ENCODE data around the gene AFAP1.

The AFAP1 gene

GRCh38 chr4:7713757-7714156, 225.9 kb downstream of the AFAP1 start:
- H3K27ac ChIP-seq = no peak overlapping the region
- H3K4me3 ChIP-seq = no peak overlapping the region
- DNase-seq (ENCODE audit: low spot score) = no peak
- TF ChIP-seq, protein P1, sequence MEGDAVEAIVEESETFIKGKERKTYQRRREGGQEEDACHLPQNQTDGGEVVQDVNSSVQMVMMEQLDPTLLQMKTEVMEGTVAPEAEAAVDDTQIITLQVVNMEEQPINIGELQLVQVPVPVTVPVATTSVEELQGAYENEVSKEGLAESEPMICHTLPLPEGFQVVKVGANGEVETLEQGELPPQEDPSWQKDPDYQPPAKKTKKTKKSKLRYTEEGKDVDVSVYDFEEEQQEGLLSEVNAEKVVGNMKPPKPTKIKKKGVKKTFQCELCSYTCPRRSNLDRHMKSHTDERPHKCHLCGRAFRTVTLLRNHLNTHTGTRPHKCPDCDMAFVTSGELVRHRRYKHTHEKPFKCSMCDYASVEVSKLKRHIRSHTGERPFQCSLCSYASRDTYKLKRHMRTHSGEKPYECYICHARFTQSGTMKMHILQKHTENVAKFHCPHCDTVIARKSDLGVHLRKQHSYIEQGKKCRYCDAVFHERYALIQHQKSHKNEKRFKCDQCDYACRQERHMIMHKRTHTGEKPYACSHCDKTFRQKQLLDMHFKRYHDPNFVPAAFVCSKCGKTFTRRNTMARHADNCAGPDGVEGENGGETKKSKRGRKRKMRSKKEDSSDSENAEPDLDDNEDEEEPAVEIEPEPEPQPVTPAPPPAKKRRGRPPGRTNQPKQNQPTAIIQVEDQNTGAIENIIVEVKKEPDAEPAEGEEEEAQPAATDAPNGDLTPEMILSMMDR (IDR thresholded peaks at IDR 0.05) = no peak

DNA sequence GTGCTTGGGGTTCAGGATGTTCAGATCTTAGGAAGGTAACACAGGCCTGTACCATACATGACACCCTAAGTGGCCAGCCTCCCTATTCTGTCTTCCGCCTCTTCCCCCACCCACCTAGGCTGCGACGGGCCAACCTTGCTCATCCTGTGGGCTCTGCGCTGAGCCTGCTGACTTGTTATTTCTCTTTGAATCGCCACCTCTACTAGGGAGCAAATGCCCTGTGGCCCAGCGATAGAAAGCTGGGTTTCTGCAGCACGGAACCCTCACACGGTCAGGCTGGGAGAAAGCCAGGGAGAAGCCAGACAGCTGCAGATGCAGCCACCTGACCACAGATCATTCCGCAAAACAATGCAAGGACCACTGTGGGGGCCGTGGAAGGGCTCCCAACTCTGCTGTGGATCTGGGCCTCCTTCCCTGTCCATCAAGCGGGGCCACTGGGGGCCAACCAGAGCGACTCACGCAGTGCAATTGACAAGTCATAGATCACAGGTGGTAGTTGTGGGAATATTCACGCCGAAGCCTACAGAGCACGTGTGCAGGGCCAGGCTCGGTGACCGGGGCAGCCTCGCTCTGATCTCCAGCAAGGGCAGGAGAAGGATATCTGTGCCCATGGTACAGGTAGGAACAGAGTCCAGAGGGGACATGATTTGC, 227.5 kb downstream of the AFAP1 start:
- no peak for DNase-seq (ENCODE audit: low spot score)
- no peak overlapping the region for H3K27ac ChIP-seq
- TF ChIP-seq, protein P1 (IDR thresholded peaks at IDR 0.05) = no peak

GRCh38 chr4:7711307-7711963, 228.2 kb downstream of the AFAP1 start:
- TF ChIP-seq, protein P1 (IDR thresholded peaks at IDR 0.05) = no peak
- DNase-seq (ENCODE audit: low spot score) = no peak

More for the DNA sequence above, 227.5 kb downstream of the AFAP1 start:
- H3K4me3 ChIP-seq = no peak overlapping the region

GRCh38 chr4:7710576-7711306, 228.9 kb downstream of the AFAP1 start:
- DNase-seq (ENCODE audit: low spot score) = no peak
- no peak overlapping the region for H3K27ac ChIP-seq
- H3K4me3 ChIP-seq = no peak overlapping the region
- TF ChIP-seq, protein P1 (IDR thresholded peaks at IDR 0.05) = no peak

More at GRCh38 chr4:7711307-7711963, 228.2 kb downstream of the AFAP1 start:
- Histone ChIP-seq H3K4me3 (no peak overlapping the region), H3K27ac (no peak overlapping the region)

GRCh38 chr4:7710126-7710525, 229.5 kb downstream of the AFAP1 start:
- Histone ChIP-seq H3K4me3 (no peak overlapping the region), H3K27ac (no peak overlapping the region)
- TF ChIP-seq, protein P1 (IDR thresholded peaks at IDR 0.05) = no peak
- DNase-seq (ENCODE audit: low spot score) = no peak

- H3K27ac ChIP-seq = no peak overlapping the region
- no peak for DNase-seq (ENCODE audit: low spot score)
- no peak overlapping the region for H3K4me3 ChIP-seq
- TF ChIP-seq, protein P1 (IDR thresholded peaks at IDR 0.05) = no peak
These were observed 230.2 kb downstream of the AFAP1 start for GRCh38 chr4:7709431-7709830.
